Measurements from ENCODE around the gene ANXA6.

The ANXA6 gene

DNA sequence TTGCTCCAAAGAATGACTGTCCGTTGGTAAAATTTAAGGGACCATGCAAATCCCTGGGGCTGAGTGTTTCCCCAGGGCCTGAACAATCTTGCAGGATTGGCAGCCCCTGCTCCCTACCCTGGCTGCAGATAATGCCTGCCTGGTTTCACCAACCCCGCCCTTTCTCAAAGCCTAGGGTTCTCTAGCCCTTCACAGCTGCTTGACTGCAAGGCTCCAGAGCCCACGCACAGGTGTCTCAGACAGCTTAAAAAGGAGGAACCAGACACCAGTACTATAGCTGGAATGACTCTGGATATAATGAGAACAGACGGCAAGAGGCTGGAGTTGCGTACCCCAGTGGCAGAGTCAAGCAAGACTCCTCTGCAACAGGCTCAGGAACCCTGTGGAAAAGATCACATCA lies 51.5 kb downstream of the ANXA6 start:
- in situ Hi-C loops (cut with MboI; ENCODE audit: low sequenced_read_pairs) = no loop called here

DNA sequence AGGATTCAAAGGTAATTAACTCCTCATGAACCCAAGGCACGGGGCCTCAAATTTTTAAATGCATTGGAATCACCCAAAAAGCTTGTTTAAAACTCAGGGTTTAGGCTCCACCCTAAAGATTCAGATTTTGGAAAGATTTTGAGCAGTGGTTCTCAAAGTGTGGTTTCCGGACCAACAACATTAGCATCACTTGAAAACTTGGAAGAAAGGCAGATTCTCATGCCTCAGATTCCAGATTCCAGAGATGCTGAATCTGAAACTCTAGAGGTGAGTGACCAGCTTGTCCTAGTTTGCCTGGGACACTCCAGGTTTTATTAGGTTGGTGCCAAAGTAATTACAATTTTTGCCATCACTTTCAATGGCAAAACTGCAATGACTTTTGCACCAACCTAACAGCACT lies 52.0 kb downstream of the ANXA6 start:
- in situ Hi-C loops (cut with MboI; ENCODE audit: low sequenced_read_pairs) = no loop called here

DNA sequence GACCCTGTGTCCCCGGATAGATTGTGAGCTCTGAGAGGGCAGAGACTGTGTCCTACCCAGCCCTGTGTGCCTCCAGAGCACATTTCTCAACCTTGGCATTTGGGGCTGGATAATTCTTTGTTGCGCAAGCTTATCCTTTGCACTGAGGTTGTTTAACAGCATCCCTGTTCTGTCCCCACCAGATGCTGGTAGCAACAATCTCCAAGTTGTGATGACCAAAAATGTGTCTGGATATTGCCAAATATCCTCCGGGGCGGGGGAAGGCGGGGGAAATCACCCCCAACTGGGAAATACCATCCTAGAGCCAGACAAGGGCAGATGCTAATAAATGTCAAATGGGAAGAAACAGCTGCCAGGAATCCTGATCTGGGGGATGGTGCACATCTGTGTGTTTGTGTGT lies 52.8 kb downstream of the ANXA6 start:
- in situ Hi-C loops (cut with MboI; ENCODE audit: low sequenced_read_pairs) = no loop called here

DNA sequence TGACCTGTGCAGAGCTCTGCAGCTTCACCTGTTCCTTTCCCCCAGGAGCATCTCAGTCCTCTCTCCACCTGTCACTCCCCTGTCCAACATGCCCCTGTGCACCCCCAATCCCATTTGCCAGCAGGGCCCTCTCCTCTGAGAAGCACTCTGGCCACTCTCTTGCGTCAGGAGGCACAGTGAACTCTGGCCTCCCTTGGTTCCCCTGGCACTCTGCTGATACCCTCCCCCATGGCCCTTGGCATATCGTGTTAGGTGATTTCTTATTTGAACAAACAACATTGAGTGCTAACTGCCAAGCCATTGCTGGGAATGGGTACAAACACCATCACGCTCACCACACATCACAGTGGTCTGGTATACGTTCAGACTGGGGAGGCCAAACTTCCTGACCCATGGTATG lies 55.8 kb downstream of the ANXA6 start:
- in situ Hi-C loops (cut with MboI; ENCODE audit: low sequenced_read_pairs) = no loop called here

DNA sequence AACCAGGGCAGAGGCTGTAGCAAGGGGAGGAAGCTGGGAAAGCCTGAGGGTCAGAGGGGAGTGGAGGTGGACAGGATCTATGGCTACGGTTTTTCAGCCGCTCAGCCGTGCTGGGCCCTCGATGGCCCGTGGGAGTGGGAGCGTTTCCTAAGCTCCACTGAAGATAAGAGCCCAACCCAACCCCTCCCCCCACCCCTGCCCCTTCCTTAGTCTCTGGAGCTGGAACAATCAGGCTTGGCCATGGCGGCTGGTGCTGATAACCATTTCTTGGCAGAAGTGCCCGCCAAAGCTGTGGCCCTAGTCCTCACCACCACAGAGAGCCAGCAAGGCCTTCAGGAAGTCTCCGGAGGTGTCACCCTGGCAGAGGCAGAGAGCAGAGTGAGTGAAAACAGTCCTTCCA lies 56.4 kb downstream of the ANXA6 start:
- in situ Hi-C loops (cut with MboI; ENCODE audit: low sequenced_read_pairs) = no loop called here

DNA sequence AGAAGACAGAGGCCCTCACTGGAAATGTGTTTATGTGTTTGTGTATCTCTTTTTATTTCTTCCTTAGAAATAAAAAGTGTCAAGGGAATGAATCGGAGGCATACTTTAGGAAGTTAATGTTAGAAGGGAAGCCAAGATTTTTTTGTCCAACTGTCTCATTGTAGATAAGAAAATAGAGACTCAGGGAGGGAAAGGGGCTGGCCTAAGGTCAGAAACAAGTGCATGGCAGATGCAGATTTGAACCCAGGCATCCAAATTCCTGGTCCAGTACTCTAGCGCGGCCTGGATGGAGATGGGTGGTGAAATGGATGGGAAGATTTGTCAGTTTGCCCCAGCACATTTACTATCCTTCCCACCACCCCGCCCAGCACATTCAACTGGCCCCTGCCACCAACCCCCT lies 56.9 kb downstream of the ANXA6 start:
- in situ Hi-C loops (cut with MboI; ENCODE audit: low sequenced_read_pairs) = no loop called here

DNA sequence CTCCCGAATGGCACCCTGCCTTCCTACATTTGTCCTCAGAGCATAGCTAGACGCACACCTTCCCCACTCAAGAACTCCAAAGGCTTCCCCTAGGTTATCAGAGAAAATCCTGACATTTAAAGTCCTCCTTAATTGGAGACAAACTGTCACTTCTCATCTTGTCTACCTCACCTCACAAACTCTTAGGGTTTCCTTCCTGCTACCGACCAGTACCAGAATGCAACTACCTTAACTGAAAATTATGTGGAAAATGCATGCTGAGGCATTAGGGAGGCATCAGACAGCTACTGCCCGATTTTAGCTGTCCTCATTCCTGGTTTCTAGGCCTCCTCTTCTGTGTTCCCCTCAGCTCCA lies 58.8 kb downstream of the ANXA6 start:
- in situ Hi-C loops (cut with MboI; ENCODE audit: low sequenced_read_pairs) = no loop called here

DNA sequence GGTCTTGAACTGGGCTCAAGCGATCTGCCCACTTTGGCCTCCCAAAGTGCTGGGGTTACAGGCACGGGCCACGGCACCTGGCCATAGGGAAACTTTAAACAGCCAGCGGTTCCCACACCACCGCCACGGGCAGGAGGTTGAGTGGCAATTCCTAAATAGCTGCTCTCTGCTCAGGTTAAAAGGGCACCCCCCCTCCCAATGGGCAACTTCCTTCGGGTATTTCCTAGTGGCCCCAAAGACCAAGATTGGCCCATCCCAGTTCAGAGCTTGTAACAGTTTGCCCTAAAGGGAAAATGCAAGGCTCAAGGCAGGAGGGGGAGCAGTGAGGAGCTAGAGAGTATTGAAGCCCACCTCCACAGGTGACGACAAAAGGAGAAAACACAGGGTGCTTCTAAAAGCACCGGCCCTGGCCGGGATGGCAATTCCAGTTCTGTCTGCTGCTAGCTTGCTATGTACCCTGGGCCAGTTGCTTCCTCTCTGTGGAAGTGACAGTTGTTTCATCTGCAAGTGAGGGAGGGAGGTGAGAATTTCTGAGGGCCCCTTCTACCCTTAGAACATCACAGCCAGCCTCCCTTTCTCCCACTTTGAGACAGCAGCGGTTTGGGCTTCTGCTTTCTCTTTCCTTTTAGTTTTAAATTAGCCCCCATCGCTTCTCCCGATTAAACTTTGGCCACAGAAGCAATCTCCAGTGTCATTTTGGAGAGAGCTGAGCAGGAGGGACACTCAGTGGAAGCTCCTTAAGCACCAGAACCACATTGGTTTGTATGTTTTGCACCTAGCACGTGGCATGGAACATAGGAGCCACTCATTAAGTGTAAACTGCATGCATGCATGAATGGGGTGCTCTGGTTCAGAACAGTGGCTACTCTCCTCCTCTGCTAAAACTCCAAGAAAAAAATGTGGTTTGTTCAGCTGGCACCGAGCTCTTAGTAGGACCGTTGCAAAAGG lies 59.5 kb downstream of the ANXA6 start:
- in situ Hi-C loops (cut with MboI; ENCODE audit: low sequenced_read_pairs) = no loop called here

DNA sequence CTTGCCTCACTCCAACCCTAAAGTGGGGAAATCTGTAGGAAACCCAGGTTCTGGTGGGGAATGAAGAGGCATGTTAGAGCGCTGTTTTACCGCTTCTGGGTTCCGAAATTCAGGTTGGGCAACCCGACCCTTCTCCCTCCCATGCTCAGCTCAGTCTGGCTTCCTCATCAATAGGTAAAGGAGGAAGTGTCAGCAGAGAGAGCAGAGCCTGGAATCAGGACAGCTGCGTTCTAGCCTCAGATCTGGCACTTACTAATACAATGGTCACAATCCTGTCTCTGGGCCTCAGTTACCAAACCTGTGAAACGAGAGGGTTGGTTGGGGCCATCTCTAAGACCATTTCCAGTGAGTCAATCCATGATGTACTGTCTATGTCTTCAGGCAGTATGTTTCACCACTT lies 60.5 kb downstream of the ANXA6 start:
- in situ Hi-C loops (cut with MboI; ENCODE audit: low sequenced_read_pairs) = no loop called here

DNA sequence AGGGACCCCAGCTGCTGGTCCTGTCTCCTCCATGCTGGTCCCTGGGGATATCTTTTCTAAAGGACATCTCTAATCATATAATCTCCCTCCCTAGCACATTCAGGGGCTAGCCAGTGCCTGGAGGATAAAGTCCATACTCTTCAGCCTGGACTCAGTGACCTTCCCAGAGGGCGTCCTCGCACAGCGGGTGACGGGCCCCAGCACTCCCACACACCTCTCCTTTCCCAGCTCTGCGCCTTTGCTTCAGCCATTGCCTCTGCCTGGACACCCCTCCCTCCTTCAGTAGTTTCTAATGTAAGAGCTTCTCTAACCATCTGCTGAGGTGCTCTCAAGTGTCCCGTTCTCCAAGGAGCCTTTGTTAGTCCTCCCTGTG lies 61.6 kb downstream of the ANXA6 start:
- in situ Hi-C loops (cut with MboI; ENCODE audit: low sequenced_read_pairs) = no loop called here

DNA sequence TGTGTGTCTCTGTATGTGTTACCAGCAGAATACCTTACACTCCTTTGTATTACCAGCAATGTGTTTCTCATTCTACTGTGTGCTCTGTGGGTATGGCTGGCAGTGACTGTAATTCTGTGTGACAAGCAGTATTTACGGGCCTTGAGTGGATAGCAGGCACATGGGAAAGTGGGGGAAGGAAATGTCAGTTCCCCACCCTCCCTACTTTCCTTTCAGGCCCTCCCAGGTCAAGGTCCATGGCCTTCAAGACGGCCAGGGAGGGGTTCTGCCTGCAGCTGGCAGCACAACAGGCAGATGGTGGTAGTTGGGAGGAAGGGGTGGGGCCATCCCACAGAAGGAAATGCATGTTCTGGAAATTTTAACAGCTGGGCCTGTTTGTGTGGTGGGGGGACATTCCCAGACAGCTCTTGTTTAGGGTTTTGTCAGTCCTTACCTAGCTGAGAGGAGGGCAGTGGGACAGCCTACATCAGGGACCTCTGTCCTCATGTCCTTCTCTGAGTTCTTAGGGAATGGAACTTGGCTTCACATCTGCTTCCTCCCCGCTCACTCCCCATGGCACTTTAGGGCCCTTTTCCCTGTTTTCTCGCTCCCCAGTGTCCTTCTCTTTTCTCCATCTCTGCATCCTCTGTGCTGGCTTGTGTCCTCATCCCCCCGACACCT lies 62.1 kb downstream of the ANXA6 start:
- in situ Hi-C loops (cut with MboI; ENCODE audit: low sequenced_read_pairs) = no loop called here

DNA sequence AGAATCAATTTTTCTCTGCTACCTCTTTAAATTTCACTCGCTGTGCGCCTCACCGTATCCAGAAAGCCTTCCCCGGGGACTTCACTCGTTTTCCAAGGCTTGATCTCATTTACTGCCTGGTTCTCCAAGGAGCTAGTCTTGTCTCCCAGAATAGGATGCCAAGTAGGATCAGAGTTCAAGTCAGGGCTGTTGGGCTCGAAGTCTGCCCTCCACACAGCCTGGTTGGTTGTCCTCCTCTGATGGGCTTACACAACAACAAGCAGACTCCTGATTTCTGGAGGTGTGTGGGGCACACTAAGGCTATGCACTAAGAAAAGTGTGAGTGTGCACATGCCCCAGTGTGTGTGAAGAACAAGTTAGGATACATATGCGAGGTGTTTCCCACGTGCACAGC lies 62.7 kb downstream of the ANXA6 start:
- in situ Hi-C loops (cut with MboI; ENCODE audit: low sequenced_read_pairs) = no loop called here

DNA sequence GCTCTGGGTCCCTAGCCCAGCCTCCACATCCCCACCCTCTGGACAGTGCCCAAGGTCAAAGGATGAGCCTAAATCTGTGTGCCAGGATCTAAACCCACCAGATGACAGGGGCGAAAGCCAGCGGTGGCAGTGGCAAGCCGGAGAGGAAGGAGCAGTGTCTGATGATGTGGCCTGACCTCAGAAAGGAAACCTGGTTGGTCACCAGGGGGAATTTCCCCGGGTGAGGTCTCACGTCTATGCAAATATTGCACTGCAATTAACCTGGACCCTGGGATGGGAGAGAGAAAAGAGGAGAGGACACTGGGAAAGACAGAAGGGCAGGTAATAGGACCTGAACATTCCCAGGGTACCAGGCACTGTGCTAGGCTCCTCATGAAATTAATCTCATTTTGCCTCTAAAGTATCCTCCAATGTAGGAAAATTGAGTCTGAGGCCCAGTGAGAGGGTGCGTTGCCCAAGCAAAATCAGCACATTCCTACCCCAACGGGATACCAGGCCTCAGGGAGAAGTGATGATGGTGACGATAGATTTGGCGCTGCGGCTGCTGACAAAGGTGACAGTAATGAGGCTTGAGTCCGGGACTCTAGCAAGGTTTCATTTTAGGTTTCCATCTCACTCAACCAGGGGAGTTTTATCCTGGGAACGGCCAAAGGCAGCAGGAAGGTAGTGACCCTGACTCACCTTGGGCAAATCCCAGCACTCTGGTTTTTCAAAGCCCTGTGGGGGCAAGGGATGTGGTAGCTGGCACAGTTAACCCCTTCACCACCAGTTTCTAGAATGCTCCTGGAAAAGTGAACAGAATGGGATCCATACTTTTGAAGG lies 63.3 kb downstream of the ANXA6 start:
- in situ Hi-C loops (cut with MboI; ENCODE audit: low sequenced_read_pairs) = no loop called here

DNA sequence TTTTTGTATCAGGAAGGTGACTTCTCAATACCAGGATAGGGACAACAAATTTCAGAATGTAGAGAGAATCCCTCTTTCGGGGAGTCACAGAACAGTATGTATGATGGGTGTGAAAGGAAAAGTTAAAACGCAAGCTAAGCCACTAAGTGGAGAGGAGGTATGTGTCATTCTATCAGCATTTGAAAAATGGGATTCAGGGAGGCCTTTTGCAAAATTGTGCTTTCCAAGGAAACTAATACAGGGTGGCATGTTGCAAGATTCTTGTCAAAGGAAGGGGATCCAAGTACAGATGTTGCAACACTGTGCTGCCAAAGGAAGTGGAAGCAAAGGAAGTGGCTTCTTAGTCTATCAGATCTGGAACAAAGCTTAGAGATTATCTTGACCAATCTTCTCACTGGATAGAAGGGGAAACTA lies 64.1 kb downstream of the ANXA6 start:
- in situ Hi-C loops (cut with MboI; ENCODE audit: low sequenced_read_pairs) = no loop called here

DNA sequence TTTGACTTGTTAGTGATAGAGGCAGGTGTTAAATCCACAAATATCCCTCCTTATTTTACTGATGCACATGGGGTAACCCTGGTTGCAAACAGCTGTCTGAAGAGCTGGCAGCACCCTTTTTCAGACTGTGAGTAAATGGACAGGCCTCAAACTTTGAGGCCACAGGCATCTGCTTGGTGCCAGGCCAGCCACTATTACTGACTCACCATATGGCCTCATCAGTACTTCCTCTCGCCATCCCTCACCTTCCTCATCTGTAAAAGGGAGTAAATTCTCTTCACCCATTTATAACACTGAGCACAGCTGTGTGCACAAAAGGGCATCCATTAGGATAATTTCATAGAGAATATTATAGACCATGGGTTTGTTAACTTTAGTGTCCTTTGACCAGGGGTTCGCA lies 64.8 kb downstream of the ANXA6 start:
- in situ Hi-C loops (cut with MboI; ENCODE audit: low sequenced_read_pairs) = no loop called here

DNA sequence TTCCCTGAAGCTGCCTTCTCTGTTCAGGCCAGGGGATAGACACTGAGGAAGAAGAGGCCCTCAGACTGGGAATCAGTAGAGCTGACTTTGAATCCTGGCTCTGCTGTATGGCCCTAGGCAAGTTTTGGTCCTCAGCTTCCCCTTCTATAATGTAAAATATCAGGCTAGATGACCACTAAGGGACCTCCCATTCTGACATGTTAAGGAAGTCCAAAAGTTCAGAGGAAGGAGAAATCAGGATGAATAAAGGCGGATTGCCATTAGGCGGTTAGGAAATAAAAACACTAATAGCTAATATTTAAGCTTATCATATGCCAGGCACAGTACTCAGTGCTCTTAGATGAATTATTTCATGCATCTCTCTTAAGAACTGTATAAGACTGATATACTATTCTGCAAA lies 67.9 kb downstream of the ANXA6 start:
- in situ Hi-C loops (cut with MboI; ENCODE audit: low sequenced_read_pairs) = no loop called here

DNA sequence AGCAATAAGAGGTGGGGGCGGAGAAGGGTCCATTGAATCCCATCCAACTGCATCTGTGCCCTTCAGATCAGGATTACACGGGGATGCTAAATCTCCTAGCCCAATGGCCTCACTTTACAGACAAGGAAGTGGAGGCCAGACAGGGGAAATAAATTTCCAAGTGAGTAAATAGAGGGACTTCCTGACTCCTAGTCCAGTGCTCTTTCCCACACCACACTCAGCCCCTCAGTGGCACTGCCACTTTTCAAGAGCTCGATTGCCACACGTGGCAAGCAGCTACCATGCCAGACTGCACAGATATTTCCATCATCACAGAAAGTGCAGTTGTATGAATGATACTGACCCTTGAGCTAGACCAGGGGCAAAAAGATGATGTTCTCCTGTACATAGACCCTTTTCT lies 68.6 kb downstream of the ANXA6 start:
- in situ Hi-C loops (cut with MboI; ENCODE audit: low sequenced_read_pairs) = no loop called here

DNA sequence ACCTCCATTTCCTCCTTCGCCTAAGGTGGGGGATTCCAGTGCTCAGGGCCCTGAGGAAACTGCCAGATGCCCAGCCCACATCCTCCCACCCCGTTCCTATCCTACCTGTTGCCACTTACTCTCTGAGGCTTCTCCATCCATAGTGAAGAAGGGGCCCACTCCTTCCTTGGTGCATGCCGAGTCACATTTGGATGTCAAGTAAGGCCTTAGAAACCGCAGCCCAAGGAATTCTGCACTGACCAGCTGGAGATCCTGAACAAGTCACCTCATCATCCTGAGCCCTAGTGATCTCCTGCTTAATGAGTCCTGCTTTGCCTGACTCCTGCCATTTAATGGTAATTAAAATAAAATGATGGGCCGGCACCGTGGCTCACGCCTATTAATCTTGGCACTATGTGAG lies 70.1 kb downstream of the ANXA6 start:
- in situ Hi-C loops (cut with MboI; ENCODE audit: low sequenced_read_pairs) = no loop called here

DNA sequence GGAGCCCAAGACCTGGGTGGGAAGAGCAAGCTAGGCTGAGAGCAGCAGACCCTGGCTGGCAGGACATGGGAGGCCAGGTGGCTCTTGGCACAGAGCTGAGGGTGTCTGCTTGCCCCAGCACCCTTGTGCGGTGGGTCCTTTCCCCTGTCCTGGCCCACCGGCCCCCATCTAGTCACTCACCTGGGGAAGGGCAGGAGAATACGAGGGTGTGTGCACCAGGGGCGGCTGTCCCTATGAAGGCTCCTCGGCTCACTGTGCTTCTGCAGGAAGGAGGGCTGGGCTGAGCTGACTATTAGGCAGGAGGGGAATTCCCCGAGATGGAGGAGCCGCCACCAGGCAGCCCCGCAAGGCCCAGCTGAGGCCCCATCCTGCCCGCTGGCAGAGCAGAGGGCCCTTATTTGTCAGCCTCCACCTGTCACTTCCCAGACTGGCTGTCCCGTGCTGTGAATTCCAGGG lies 70.6 kb downstream of the ANXA6 start:
- in situ Hi-C loops (cut with MboI; ENCODE audit: low sequenced_read_pairs) = no loop called here

DNA sequence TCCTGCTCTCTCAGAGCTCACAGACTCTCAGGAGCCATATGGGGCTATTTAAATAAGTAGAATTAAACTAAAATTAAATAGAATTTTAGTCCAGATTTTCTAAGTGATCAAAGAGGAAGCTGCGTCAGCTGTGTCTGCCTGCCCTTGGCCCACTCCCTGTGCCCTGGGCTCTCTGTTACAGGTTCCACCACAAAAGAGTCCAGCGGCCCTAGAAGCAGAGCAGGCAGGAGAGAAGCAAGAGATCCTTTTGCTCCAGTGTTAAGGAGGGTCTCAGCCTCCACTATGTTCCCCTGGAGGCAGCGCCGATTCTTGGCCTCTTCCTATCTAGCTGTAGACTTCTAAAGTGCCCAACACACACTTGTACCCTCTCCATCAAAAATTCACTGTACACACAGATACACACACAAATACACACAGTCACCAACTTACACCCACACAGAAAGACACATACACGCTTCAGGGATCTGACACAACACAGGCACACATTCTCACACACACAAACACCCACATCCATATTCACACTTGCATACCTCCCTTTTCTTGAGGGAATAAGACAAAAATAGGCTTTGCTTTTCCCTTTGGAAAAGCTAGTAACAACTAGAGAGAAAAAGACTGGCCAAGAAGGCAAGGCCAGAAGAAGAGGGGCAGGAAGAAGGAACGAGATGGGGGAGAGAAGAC lies 71.2 kb downstream of the ANXA6 start:
- in situ Hi-C loops (cut with MboI; ENCODE audit: low sequenced_read_pairs) = no loop called here

DNA sequence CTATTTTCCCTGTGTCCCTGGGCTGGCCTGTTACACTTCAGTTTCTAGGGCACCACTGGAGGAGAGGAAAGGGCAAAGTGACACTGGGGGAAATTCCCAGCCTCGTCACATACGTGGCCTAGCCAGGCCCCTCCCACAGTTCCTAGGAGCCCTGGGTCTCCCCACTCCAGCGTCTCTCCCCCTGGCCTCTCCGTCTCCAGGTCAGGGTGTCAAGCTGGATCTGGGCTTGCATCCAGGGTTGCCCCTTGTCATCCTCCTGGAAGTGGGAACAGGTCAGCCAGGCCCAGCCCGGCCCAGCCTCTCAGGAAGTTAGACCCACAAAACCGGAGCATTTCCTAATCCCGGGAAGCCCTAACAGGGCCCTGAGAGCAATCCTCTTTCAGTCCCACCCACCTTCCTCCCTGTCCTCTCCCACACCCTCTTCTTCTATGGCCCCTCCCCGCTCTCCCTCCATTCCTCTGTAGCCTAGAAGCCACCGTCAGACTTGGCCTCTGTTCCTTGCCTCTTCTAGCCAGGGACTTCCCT lies 72.0 kb downstream of the ANXA6 start:
- in situ Hi-C loops (cut with MboI; ENCODE audit: low sequenced_read_pairs) = no loop called here

All from HL-60/S4 treated with retinoic acid at 250 ng/mL for 4 days and 3 days (cell line).